GM06990 (cell line): ENCODE measurements around the gene ABCA13.

Source experiments
- DNase-seq: peaks from one replicate; pipeline ENCODE4 v3.0.0-alpha.2; 2011; ENCODE audit not compliant: insufficient read length; ENCODE audit errors: extremely low read depth
- H3K27me3 ChIP-seq: replicated peaks from 2 replicates; pipeline ENCODE4 v1.6.0; 2011; ENCODE audit warnings: low read length; ENCODE audit not compliant: control insufficient read depth, insufficient read depth
- H3K36me3 ChIP-seq: 2 replicates; pipeline ENCODE4 v1.5.1; 2011; ENCODE audit warnings: low read length; ENCODE audit not compliant: control insufficient read depth, insufficient read depth
- H3K4me3 ChIP-seq: replicated peaks from 2 replicates; pipeline ENCODE4 v1.5.1; 2011; ENCODE audit warnings: low read depth, mild to moderate bottlenecking, control low read depth, low read length
- CTCF ChIP-seq: IDR thresholded peaks from 2 replicates; pipeline ENCODE4 v1.5.1; 2011; ENCODE audit warnings: low read length, control low read depth, mild to moderate bottlenecking, inconsistent platforms; ENCODE audit not compliant: insufficient read depth, poor library complexity, severe bottlenecking

The ABCA13 gene

GRCh38 chr7:48420206-48420605, 248.9 kb downstream of the ABCA13 start:
- no peak for TF ChIP-seq CTCF

GRCh38 chr7:48421357-48421756, 250.1 kb downstream of the ABCA13 start:
- no peak for TF ChIP-seq CTCF
- H3K27me3 ChIP-seq = no peaks in the 10 kb centered on the region
- no peaks in the 10 kb centered on the region for H3K36me3 ChIP-seq
- no peak overlapping the region for H3K4me3 ChIP-seq
- no peak for DNase-seq

More at GRCh38 chr7:48420206-48420605, 248.9 kb downstream of the ABCA13 start:
- Histone ChIP-seq H3K36me3 (no peaks in the 10 kb centered on the region), H3K27me3 (no peaks in the 10 kb centered on the region), H3K4me3 (no peak overlapping the region)
- no peak for DNase-seq

GRCh38 chr7:48424731-48425130, 253.5 kb downstream of the ABCA13 start:
- peak; percentile 76 for TF ChIP-seq CTCF
- Histone ChIP-seq H3K27me3 (no peaks in the 10 kb centered on the region), H3K36me3 (no peaks in the 10 kb centered on the region), H3K4me3 (no peak overlapping the region)
- no peak for DNase-seq

GRCh38 chr7:48426331-48426965, 255.2 kb downstream of the ABCA13 start:
- TF ChIP-seq CTCF = no peak
- Histone ChIP-seq H3K4me3 (no peak overlapping the region), H3K27me3 (no peaks in the 10 kb centered on the region), H3K36me3 (no peaks in the 10 kb centered on the region)
- DNase-seq = no peak

GRCh38 chr7:48426966-48427555, 255.8 kb downstream of the ABCA13 start:
- TF ChIP-seq CTCF = no peak
- DNase-seq = no peak
- no peaks in the 10 kb centered on the region for H3K27me3 ChIP-seq
- H3K4me3 ChIP-seq = no peak overlapping the region
- no peaks in the 10 kb centered on the region for H3K36me3 ChIP-seq
